Fibroblast of the aortic adventitia (primary cell): ENCODE measurements around the gene ANKZF1. TPM values are rescaled to one million over a fixed set of nuclear protein-coding genes. Genes with fewer than 3 reads are reported as not detected.

Experiments
- DNase-seq: peaks from one replicate; pipeline ENCODE4 v3.0.0-alpha.2; 2010; ENCODE audit warnings: low read depth
- H3K4me3 ChIP-seq: 2 replicates; pipeline ENCODE4 v1.5.1; 2011; ENCODE audit warnings: low read depth, mild to moderate bottlenecking, control low read depth, low read length, moderate library complexity
- CTCF ChIP-seq: IDR thresholded peaks from 2 replicates; pipeline ENCODE4 v1.5.1; 2011; ENCODE audit warnings: mild to moderate bottlenecking, low read length, control low read depth, inconsistent platforms; ENCODE audit not compliant: insufficient read depth
- total RNA-seq: library from RNA; depleted of rRNA; stranded (reverse); fragments of >200 nt; gene quantifications from 2 replicates; pipeline ENCODE4 v1.2.3, GENCODE V29; 2012; ENCODE audit warnings: low replicate concordance

Gene ANKZF1
- total RNA-seq, 1 donor, result 23.7 TPM

GRCh38 chr2:219209236-219210195 is 20.1 kb upstream of the ANKZF1 start:
- no peak for TF ChIP-seq CTCF
- H3K4me3 ChIP-seq, result no peak overlapping the region
- no peak for DNase-seq

GRCh38 chr2:219210196-219210885 is 19.3 kb upstream of the ANKZF1 start:
- no peak for TF ChIP-seq CTCF
- no peak overlapping the region for H3K4me3 ChIP-seq
- DNase-seq, result no peak

- no peak for TF ChIP-seq CTCF
- H3K4me3 ChIP-seq, result no peak overlapping the region
- no peak for DNase-seq
Measured at GRCh38 chr2:219210886-219211362, 18.7 kb upstream of the ANKZF1 start.

- no peak for TF ChIP-seq CTCF
- H3K4me3 ChIP-seq, result no peak overlapping the region
- DNase-seq, result no peak
Measured at GRCh38 chr2:219213026-219213415, 16.6 kb upstream of the ANKZF1 start.

GRCh38 chr2:219213486-219214071 is 16.0 kb upstream of the ANKZF1 start:
- no peak overlapping the region for H3K4me3 ChIP-seq
- no peak for TF ChIP-seq CTCF
- DNase-seq, result no peak

GRCh38 chr2:219214141-219214540 is 15.5 kb upstream of the ANKZF1 start:
- no peak for DNase-seq
- no peak overlapping the region for H3K4me3 ChIP-seq
- no peak for TF ChIP-seq CTCF
